ENCODE results near the gene HCFC2.
"Not testable (repeated sequence)": the region's sequence is repeated elsewhere in the genome, so short reads cannot be mapped to it uniquely, and the experiment has no call there.

Gene HCFC2

GRCh38 chr12:104105461-104105860 lies 41.1 kb downstream of the HCFC2 start:
- Histone ChIP-seq H3K27me3 (no peaks in the 10 kb centered on the region), H3K36me3 (peaks cover 14% of the 10 kb centered on the region), H3K9me3 (no peaks in the 10 kb centered on the region), H3K4me1 (no peaks in the 10 kb centered on the region), H3K4me3 (ENCODE audit: low read depth, low read length) (no peak overlapping the region)
- DNase-seq = no peak
- TF ChIP-seq CTCF (IDR thresholded peaks at IDR 0.05; ENCODE audit: low read depth, low read length) = no peak

GRCh38 chr12:104106965-104107364 lies 42.6 kb downstream of the HCFC2 start:
- Histone ChIP-seq H3K27me3 (no peaks in the 10 kb centered on the region), H3K4me1 (no peaks in the 10 kb centered on the region), H3K36me3 (peaks cover 5% of the 10 kb centered on the region), H3K9me3 (no peaks in the 10 kb centered on the region), H3K4me3 (ENCODE audit: low read depth, low read length) (no peak overlapping the region)
- TF ChIP-seq CTCF (IDR thresholded peaks at IDR 0.05; ENCODE audit: low read depth, low read length) = no peak
- DNase-seq = no peak

- Histone ChIP-seq H3K9me3 (no peaks in the 10 kb centered on the region), H3K4me3 (ENCODE audit: low read depth, low read length) (no peak overlapping the region), H3K4me1 (no peaks in the 10 kb centered on the region), H3K27me3 (no peaks in the 10 kb centered on the region), H3K36me3 (no peaks in the 10 kb centered on the region)
- peak; percentile 98 for TF ChIP-seq CTCF (IDR thresholded peaks at IDR 0.05; ENCODE audit: low read depth, low read length)
- peak; percentile 87 for DNase-seq
Observed at GRCh38 chr12:104108755-104109445, 44.6 kb downstream of the HCFC2 start.

- H3K9me3 ChIP-seq = no peaks in the 10 kb centered on the region
- no peak for TF ChIP-seq CTCF (IDR thresholded peaks at IDR 0.05; ENCODE audit: low read depth, low read length)
- H3K4me1 ChIP-seq = no peaks in the 10 kb centered on the region
Observed at GRCh38 chr12:104109446-104110271, 45.3 kb downstream of the HCFC2 start.

GRCh38 chr12:104114834-104115586 lies 50.7 kb downstream of the HCFC2 start:
- H3K4me1 ChIP-seq; DNase-seq; H3K4me3 ChIP-seq (ENCODE audit: low read depth, low read length); H3K27me3 ChIP-seq; H3K9me3 ChIP-seq: not testable (repeated sequence)
- H3K36me3 ChIP-seq = peaks cover 18% of the 10 kb centered on the region

More at GRCh38 chr12:104109446-104110271, 45.3 kb downstream of the HCFC2 start:
- Histone ChIP-seq H3K36me3 (0 out of 2 replicates have a peak, but pooled peaks cover under 1% of the 10 kb centered on the region), H3K27me3 (no peaks in the 10 kb centered on the region), H3K4me3 (ENCODE audit: low read depth, low read length) (no peak overlapping the region)
- no peak for DNase-seq

GRCh38 chr12:104115587-104115975 lies 51.2 kb downstream of the HCFC2 start:
- Histone ChIP-seq H3K9me3 (no peaks in the 10 kb centered on the region), H3K4me1 (no peaks in the 10 kb centered on the region), H3K27me3 (no peaks in the 10 kb centered on the region), H3K36me3 (peaks cover 23% of the 10 kb centered on the region), H3K4me3 (ENCODE audit: low read depth, low read length) (no peak overlapping the region)
- no peak for DNase-seq
- no peak for TF ChIP-seq CTCF (IDR thresholded peaks at IDR 0.05; ENCODE audit: low read depth, low read length)
